Measurements from ENCODE around the gene STT3A. TPM values are rescaled to one million over a fixed set of nuclear protein-coding genes. Genes with fewer than 3 reads are reported as not detected.
A peak's percentile ranks its signal among the peaks of the same experiment; 100 is the strongest.

Gene STT3A
- total and polyA plus RNA-seq, 2 of the 13 experiments (the other 11 are each of a cell fraction or from before 2014, with no cell fraction given): 229 to 319 TPM

GRCh38 chr11:125591649-125592304 lies 875 bp upstream of the STT3A start (continued):
- TF ChIP-seq ZNF598 (CRISPR knock-in tag; IDR thresholded peaks at IDR 0.05; ENCODE audit: borderline replicate concordance) (no peak), ZNF224 (CRISPR knock-in tag; IDR thresholded peaks at IDR 0.05) (0 out of 2 replicates have a peak, but pooled peaks have one; percentile 7), FIP1L1 (IDR thresholded peaks at IDR 0.05; ENCODE audit: borderline replicate concordance, insufficient read depth, low read depth, low read length) (no peak), ZNF562 (CRISPR knock-in tag; IDR thresholded peaks at IDR 0.05; ENCODE audit: borderline replicate concordance) (no peak), RNF2 (conservative IDR thresholded peaks at IDR 0.05; ENCODE audit: low read depth) (no peak), KIAA2018 (CRISPR knock-in tag; IDR thresholded peaks at IDR 0.05; ENCODE audit: borderline replicate concordance) (no peak), ZNF33A (CRISPR knock-in tag; IDR thresholded peaks at IDR 0.05; ENCODE audit: borderline replicate concordance) (peak; percentile 43; the same call in 1 of the 2 replicates), MYC (CRISPR knock-in tag; IDR thresholded peaks at IDR 0.05; ENCODE audit: borderline replicate concordance) (peak; percentile 41; the same call in 1 of the 2 replicates), ZMYM3 (CRISPR knock-in tag; IDR thresholded peaks at IDR 0.05) (no peak), ZNF280B (CRISPR knock-in tag; IDR thresholded peaks at IDR 0.05; ENCODE audit: borderline replicate concordance) (no peak; the same call in 1 of the 2 replicates), U2AF1 (optimal IDR thresholded peaks at IDR 0.05; ENCODE audit: low read depth, low read length) (no peak), HMGA1 (CRISPR knock-in tag; conservative IDR thresholded peaks at IDR 0.05) (no peak), HMGXB3 (CRISPR knock-in tag; IDR thresholded peaks at IDR 0.05; ENCODE audit: borderline replicate concordance) (no peak)
